ENCODE data around the gene RALGAPA2.

The RALGAPA2 gene

DNA sequence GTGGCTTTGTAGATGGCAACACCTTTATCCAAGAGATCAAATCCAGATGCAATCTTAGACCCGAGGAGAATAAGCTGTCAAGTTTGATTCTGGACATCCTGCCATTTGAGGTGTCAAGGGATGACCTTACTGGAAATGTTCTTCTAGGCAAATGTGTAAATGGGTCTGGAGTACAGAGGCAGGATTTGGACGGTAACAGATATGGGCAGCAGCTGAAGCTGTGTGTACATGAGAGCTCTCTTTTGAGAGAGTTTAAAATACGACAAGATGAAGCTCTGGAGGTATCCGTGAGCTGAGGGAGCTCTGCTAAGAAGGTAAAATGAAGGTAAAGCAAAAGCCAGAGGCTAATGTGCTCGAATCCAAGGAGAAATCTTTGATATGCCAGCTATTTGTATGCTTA, 56.6 kb downstream of the RALGAPA2 start:
- H3K36me3 ChIP-seq (ENCODE audit: control insufficient read depth, insufficient read depth, low read length, severe bottlenecking), result peaks cover 6% of the 10 kb centered on the region
- H3K9ac ChIP-seq (ENCODE audit: low read length), result no peak overlapping the region
- no peaks in the 10 kb centered on the region for H3K27me3 ChIP-seq (replicated peaks; ENCODE audit: control insufficient read depth, insufficient read depth, low read length)
- peaks cover 14% of the 10 kb centered on the region for H3K4me1 ChIP-seq (ENCODE audit: control insufficient read depth, insufficient read depth, low read length)
- H3K4me3 ChIP-seq (ENCODE audit: low read length), result no peak overlapping the region
- DNase-seq (ENCODE audit: low read depth), result no peak
- no peaks in the 10 kb centered on the region for H3K9me3 ChIP-seq (ENCODE audit: control insufficient read depth, low read length)

DNA sequence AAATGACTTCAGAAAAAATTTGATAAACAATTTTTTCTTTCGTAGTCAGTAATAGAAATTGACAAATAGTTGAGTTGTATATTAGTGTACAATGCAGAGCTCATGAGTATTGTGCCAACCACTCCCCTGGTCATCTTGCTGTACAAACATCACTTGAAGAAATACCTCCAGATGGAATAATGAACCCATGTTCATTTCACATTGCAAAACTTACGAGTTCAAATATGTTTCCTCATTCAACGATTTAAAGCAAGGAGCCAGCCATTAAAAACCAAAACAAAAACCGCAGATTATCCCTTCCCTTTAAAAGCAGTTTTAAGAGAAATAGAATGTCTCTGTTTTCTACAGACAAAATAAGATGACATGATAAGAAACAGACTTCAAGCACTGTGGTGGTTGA, 62.5 kb downstream of the RALGAPA2 start:
- H3K4me1 ChIP-seq (ENCODE audit: control insufficient read depth, insufficient read depth, low read length), result peaks cover 10% of the 10 kb centered on the region
- no peaks in the 10 kb centered on the region for H3K9me3 ChIP-seq (ENCODE audit: control insufficient read depth, low read length)
- H3K36me3 ChIP-seq (ENCODE audit: control insufficient read depth, insufficient read depth, low read length, severe bottlenecking), result no peaks in the 10 kb centered on the region
- no peak overlapping the region for H3K9ac ChIP-seq (ENCODE audit: low read length)
- H3K4me3 ChIP-seq (ENCODE audit: low read length), result no peak overlapping the region
- no peaks in the 10 kb centered on the region for H3K27me3 ChIP-seq (replicated peaks; ENCODE audit: control insufficient read depth, insufficient read depth, low read length)
- DNase-seq (ENCODE audit: low read depth), result no peak

DNA sequence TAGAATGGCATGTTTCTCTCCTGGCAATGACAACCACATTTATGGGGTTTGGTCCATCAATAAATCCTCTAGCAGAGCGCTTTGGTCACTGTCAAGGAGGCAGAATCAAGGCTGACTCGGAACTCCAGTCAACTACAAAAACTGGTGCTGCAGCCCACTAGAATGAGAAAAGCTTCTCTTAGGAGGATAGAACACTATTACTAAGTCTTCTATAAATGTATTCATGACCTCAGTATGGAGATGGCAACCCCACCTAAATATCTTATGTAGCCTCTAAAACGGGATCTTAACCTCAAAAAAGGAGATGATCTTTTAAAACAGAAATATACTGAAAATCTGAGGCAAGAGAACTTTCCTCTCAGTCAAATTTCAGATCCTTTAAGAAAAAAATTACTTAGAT, 68.5 kb downstream of the RALGAPA2 start:
- no peaks in the 10 kb centered on the region for H3K9me3 ChIP-seq (ENCODE audit: control insufficient read depth, low read length)
- H3K4me1 ChIP-seq (ENCODE audit: control insufficient read depth, insufficient read depth, low read length), result no peaks in the 10 kb centered on the region
- H3K4me3 ChIP-seq (ENCODE audit: low read length), result no peak overlapping the region
- H3K36me3 ChIP-seq (ENCODE audit: control insufficient read depth, insufficient read depth, low read length, severe bottlenecking), result peaks cover 11% of the 10 kb centered on the region
- no peak overlapping the region for H3K9ac ChIP-seq (ENCODE audit: low read length)
- H3K27me3 ChIP-seq (replicated peaks; ENCODE audit: control insufficient read depth, insufficient read depth, low read length), result no peaks in the 10 kb centered on the region
- DNase-seq (ENCODE audit: low read depth), result no peak

DNA sequence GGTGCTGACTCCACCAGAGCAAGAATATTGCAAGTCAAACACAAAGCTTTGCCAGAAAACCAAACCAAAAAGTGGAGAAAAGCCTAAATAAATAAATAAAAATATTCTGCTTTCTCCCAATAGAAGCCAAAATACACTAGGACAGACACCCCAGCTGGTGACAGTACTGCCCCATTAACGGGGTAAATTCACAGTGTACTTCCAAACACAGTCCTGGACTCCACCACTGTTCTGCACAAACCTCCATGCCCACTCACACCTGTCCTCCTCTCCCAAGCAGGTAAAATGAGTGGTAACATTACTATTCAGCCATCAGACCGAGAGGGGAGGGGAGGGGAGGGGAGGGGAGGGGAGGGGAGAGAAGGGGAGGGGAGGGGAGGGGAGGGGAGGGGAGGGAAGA, 70.7 kb downstream of the RALGAPA2 start:
- Histone ChIP-seq H3K27me3 (replicated peaks; ENCODE audit: control insufficient read depth, insufficient read depth, low read length) (no peaks in the 10 kb centered on the region), H3K4me3 (ENCODE audit: low read length) (no peak overlapping the region), H3K4me1 (ENCODE audit: control insufficient read depth, insufficient read depth, low read length) (no peaks in the 10 kb centered on the region), H3K9ac (ENCODE audit: low read length) (no peak overlapping the region), H3K9me3 (ENCODE audit: control insufficient read depth, low read length) (no peaks in the 10 kb centered on the region), H3K36me3 (ENCODE audit: control insufficient read depth, insufficient read depth, low read length, severe bottlenecking) (peaks cover 11% of the 10 kb centered on the region)
- no peak for DNase-seq (ENCODE audit: low read depth)

DNA sequence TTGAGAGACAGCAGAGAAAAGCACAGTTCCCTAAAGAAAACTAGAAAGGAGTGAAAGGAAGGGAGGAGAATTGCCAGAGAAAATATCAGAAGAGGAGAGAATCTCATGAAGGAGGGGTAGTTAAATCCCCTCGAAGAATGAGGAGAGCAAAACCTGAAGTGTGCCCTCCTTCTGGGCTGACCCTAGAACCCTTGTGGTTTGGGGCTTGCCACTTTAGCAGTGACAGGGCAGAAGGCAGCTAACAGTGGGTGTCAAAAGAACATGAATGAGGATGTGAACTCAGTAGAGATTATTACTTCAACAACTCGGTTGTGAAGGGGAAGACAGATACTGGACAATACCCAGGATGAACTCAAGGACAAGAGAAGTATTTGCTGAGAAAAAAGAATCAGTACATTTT, 73.6 kb downstream of the RALGAPA2 start:
- Histone ChIP-seq H3K4me1 (ENCODE audit: control insufficient read depth, insufficient read depth, low read length) (no peaks in the 10 kb centered on the region), H3K4me3 (ENCODE audit: low read length) (no peak overlapping the region)

DNA sequence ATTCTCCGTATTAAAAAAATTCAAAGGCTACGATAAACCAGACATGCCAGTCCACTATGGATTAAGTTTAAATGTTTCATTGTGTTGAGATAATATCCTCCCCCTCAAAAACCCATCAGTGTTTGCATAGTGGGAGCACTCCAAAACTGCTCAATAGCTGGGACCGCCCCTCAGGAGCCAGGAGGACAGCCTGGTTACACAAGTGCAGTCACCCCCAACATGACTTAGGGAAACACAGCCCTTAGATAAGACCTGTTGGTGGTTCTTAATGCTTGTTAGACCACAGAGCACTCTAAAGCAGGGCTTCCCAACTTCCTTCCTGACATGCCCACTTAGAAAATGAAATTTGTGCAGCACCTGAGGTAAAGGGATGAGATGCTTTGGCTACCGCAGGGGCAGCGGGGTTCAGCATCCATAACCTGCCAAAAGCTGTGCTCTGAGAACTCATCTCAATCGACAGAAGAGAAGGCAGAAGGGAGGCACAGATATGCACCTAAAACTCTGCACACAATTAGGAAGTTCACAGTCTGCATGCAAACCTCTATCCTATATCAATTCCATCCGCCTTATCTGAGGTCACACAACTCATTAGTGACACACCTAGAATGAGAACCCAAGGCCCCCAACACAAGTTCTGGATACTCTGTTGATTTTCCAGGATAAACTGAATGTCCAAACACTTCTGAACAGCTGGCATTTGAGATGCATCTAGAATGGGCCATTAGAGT, 74.3 kb downstream of the RALGAPA2 start:
- Histone ChIP-seq H3K4me3 (ENCODE audit: low read length) (no peak overlapping the region), H3K9me3 (ENCODE audit: control insufficient read depth, low read length) (no peaks in the 10 kb centered on the region), H3K9ac (ENCODE audit: low read length) (no peak overlapping the region), H3K27me3 (replicated peaks; ENCODE audit: control insufficient read depth, insufficient read depth, low read length) (no peaks in the 10 kb centered on the region), H3K36me3 (ENCODE audit: control insufficient read depth, insufficient read depth, low read length, severe bottlenecking) (peaks cover 20% of the 10 kb centered on the region), H3K4me1 (ENCODE audit: control insufficient read depth, insufficient read depth, low read length) (no peaks in the 10 kb centered on the region)
- DNase-seq (ENCODE audit: low read depth), result no peak

More for the DNA sequence above, 73.6 kb downstream of the RALGAPA2 start:
- Histone ChIP-seq H3K9me3 (ENCODE audit: control insufficient read depth, low read length) (no peaks in the 10 kb centered on the region), H3K9ac (ENCODE audit: low read length) (no peak overlapping the region), H3K36me3 (ENCODE audit: control insufficient read depth, insufficient read depth, low read length, severe bottlenecking) (peaks cover 20% of the 10 kb centered on the region), H3K27me3 (replicated peaks; ENCODE audit: control insufficient read depth, insufficient read depth, low read length) (no peaks in the 10 kb centered on the region)
- DNase-seq (ENCODE audit: low read depth), result no peak

DNA sequence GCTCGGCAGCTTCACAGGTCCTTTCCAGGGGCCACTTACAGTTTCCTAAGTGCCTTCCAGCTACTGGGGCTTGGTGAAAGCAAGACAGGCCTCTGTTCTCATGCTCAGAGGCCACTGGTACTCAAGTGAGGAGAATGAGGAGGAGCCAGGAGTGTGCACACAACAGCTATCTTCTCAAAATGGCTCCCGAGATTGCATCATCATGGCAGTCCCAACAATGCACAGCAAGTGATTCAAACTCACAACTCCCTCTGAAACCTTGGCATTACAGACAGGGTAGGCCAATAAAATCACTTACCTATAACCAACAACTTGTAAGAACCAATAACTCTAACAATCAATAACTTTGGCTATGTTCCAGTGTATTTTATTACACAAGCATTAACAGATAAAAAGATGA, 77.4 kb downstream of the RALGAPA2 start:
- Histone ChIP-seq H3K27me3 (replicated peaks; ENCODE audit: control insufficient read depth, insufficient read depth, low read length) (no peaks in the 10 kb centered on the region), H3K4me1 (ENCODE audit: control insufficient read depth, insufficient read depth, low read length) (no peaks in the 10 kb centered on the region), H3K9ac (ENCODE audit: low read length) (no peak overlapping the region), H3K4me3 (ENCODE audit: low read length) (no peak overlapping the region), H3K9me3 (ENCODE audit: control insufficient read depth, low read length) (no peaks in the 10 kb centered on the region), H3K36me3 (ENCODE audit: control insufficient read depth, insufficient read depth, low read length, severe bottlenecking) (peaks cover 25% of the 10 kb centered on the region)
- DNase-seq (ENCODE audit: low read depth), result no peak

DNA sequence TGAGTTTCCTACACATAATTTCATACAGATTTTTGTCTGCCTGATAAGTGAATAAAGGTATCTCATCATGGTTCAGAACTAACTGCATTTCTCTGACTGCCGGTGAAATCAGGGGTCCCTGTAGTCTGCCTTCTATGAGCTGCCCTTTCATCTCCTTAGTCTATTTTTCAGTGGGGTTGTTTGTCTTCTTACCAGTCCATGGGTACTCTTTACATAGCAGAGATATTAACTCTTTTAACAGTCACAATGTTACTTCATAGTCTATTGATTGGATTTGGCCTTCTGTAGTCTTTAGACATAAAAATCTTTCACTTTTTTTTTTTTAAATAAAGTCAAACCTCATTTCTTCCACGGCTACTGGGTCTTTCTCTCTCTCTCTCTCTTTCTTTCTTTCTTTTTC, 79.8 kb downstream of the RALGAPA2 start:
- Histone ChIP-seq H3K9ac (ENCODE audit: low read length) (no peak overlapping the region), H3K4me1 (ENCODE audit: control insufficient read depth, insufficient read depth, low read length) (no peaks in the 10 kb centered on the region), H3K27me3 (replicated peaks; ENCODE audit: control insufficient read depth, insufficient read depth, low read length) (no peaks in the 10 kb centered on the region), H3K4me3 (ENCODE audit: low read length) (no peak overlapping the region), H3K36me3 (ENCODE audit: control insufficient read depth, insufficient read depth, low read length, severe bottlenecking) (peaks cover 29% of the 10 kb centered on the region), H3K9me3 (ENCODE audit: control insufficient read depth, low read length) (no peaks in the 10 kb centered on the region)
- DNase-seq (ENCODE audit: low read depth), result no peak

DNA sequence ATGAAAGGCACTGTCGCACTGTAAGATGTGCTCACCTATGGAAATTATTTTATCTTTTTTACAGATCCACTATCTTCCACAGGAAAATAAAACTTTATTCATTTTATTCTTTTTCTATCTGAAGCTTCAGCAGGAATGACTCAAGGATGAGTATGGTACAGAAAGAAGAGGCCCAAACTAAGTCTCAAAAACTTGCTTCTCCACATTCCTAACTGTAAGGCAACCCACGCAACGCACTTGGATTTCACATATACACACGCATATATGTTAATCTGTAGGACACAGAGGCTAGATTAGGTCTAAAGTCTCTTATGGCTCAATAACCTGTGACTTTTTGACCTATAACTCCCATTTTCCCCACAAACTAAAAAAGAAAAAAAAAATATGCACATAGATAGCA, 81.9 kb downstream of the RALGAPA2 start:
- Histone ChIP-seq H3K27me3 (replicated peaks; ENCODE audit: control insufficient read depth, insufficient read depth, low read length) (no peaks in the 10 kb centered on the region), H3K36me3 (ENCODE audit: control insufficient read depth, insufficient read depth, low read length, severe bottlenecking) (peaks cover 41% of the 10 kb centered on the region), H3K9me3 (ENCODE audit: control insufficient read depth, low read length) (no peaks in the 10 kb centered on the region), H3K4me1 (ENCODE audit: control insufficient read depth, insufficient read depth, low read length) (no peaks in the 10 kb centered on the region), H3K9ac (ENCODE audit: low read length) (no peak overlapping the region), H3K4me3 (ENCODE audit: low read length) (no peak overlapping the region)
- DNase-seq (ENCODE audit: low read depth), result no peak

DNA sequence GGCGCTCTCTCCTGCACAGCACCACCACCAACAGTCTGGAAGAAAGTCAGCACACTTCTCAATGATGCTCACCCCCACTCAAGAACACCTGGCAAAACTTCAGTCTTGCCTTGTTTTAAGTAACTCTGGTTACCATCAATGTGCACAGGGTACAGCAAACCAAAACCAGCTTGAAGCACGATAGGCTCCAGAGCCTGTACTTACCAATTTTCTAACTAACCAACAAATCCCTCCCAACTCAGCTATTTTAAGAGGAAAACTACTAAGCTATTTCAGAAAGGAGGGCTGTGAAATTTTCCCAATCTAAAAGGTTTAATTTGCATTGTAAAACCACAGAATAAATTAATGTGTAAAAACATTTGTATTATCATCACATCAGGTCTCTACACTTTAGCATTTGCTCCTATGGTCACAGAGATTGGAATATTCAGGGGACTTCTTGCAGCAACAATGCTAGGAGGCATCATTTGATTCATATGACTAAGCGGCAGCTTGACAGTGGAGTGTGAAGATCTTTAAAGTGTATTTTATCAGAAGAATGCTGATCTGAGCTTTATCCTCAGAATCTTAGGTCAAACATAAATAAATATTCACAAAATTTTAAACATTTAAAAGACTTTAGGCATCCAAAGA, 82.8 kb downstream of the RALGAPA2 start:
- Histone ChIP-seq H3K9me3 (ENCODE audit: control insufficient read depth, low read length) (no peaks in the 10 kb centered on the region), H3K36me3 (ENCODE audit: control insufficient read depth, insufficient read depth, low read length, severe bottlenecking) (peaks cover 36% of the 10 kb centered on the region), H3K9ac (ENCODE audit: low read length) (no peak overlapping the region), H3K27me3 (replicated peaks; ENCODE audit: control insufficient read depth, insufficient read depth, low read length) (no peaks in the 10 kb centered on the region), H3K4me3 (ENCODE audit: low read length) (no peak overlapping the region), H3K4me1 (ENCODE audit: control insufficient read depth, insufficient read depth, low read length) (no peaks in the 10 kb centered on the region)
- DNase-seq (ENCODE audit: low read depth), result no peak

DNA sequence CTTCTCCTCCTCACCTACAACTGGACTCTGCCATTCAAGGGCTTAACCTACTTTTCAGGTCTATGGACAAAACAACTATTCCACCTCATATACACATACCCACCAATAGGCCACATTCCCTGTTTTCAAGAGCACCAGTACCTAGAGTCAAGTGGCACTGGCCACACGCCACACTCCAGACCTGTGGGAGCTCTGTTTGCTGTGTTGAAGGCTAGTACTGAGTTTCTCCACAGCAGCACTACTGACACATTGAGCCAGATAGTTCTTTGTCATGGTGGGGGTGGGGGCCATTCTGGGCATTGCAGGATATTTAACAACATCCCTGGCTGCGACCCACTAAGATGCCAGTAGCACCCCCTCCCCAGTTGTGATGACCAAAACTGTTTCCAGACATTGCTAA, 84.1 kb downstream of the RALGAPA2 start:
- Histone ChIP-seq H3K4me1 (ENCODE audit: control insufficient read depth, insufficient read depth, low read length) (no peaks in the 10 kb centered on the region), H3K4me3 (ENCODE audit: low read length) (no peak overlapping the region), H3K27me3 (replicated peaks; ENCODE audit: control insufficient read depth, insufficient read depth, low read length) (no peaks in the 10 kb centered on the region), H3K9me3 (ENCODE audit: control insufficient read depth, low read length) (no peaks in the 10 kb centered on the region), H3K9ac (ENCODE audit: low read length) (no peak overlapping the region), H3K36me3 (ENCODE audit: control insufficient read depth, insufficient read depth, low read length, severe bottlenecking) (peaks cover 33% of the 10 kb centered on the region)
- no peak for DNase-seq (ENCODE audit: low read depth)

DNA sequence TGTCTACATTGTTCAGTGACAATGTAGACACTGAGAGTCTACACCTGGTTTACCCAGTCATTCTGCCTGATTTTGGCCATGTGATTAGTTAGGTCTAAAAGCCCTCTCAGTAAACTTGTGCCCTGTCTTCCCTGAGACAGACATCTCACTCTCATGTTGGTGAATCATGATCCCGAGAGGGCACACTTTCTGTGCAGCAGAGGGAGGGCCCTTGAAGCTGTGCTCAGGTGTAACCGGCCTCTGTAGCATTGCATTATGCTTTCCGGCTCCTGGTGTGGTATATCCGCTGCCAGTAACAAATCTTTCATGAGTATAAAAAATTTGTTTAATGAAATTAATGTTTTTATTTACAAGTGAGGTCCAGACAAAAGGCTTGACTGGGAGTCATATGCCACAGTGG, 85.0 kb downstream of the RALGAPA2 start:
- no peak for DNase-seq (ENCODE audit: low read depth)
- Histone ChIP-seq H3K4me1 (ENCODE audit: control insufficient read depth, insufficient read depth, low read length) (no peaks in the 10 kb centered on the region), H3K9me3 (ENCODE audit: control insufficient read depth, low read length) (no peaks in the 10 kb centered on the region), H3K4me3 (ENCODE audit: low read length) (no peak overlapping the region), H3K27me3 (replicated peaks; ENCODE audit: control insufficient read depth, insufficient read depth, low read length) (no peaks in the 10 kb centered on the region), H3K36me3 (ENCODE audit: control insufficient read depth, insufficient read depth, low read length, severe bottlenecking) (peaks cover 33% of the 10 kb centered on the region), H3K9ac (ENCODE audit: low read length) (no peak overlapping the region)
